Endothelial cell of umbilical vein (primary cell): ENCODE measurements around the gene ZNF618. TPM values are rescaled to one million over a fixed set of nuclear protein-coding genes. Genes with fewer than 3 reads are reported as not detected.

Experiments
- BruUV-seq: library from RNA; stranded (reverse); fragments of 400-500 nt; replicated peaks from 2 replicates; lab custom pipeline; 2021; lab: Mats Ljungman, UMichigan
- CTCF ChIA-PET: fragments of 300-600, 350-600 bp; sonication (Branson Sonifier 250); formaldehyde crosslinking; loops from one replicate; lab custom pipeline; 2021; ENCODE audit warnings: antibody characterized with exemption, inconsistent platforms; lab: Charles Lee
- POLR2A ChIA-PET: fragments of 300-600, 350-600 bp; sonication (Branson Sonifier 250); formaldehyde crosslinking; loops from one replicate; lab custom pipeline; 2021; ENCODE audit warnings: antibody characterized with exemption, inconsistent platforms; lab: Charles Lee
- DNase-seq: peaks from one replicate; pipeline ENCODE4 v3.0.0-alpha.2; 2011; ENCODE audit warnings: low read depth, low spot score
- FAIRE-seq: peaks from 2 replicates; lab custom pipeline; 2011; peaks lifted over from hg19 to GRCh38; lab: Jason Lieb, UNC
- H2AFZ ChIP-seq: 2 replicates; pipeline ENCODE4 v1.6.0; 2012; ENCODE audit warnings: low read depth, low read length, control low read depth, inconsistent platforms
- H3K27ac ChIP-seq: 2 replicates; pipeline ENCODE4 v1.5.1; 2011; ENCODE audit warnings: low read depth, mild to moderate bottlenecking, control low read depth, low read length, moderate library complexity; ENCODE audit not compliant: insufficient read depth
- H3K27me3 ChIP-seq, 2 experiments: 2 replicates each; pipeline versions ENCODE4 v1.6.0 to v1.6.1; 2011; ENCODE audit warnings: low read length in 2 of 2, mixed read lengths in 1 of 2; ENCODE audit not compliant: control insufficient read depth in 2 of 2, insufficient read depth in 2 of 2
- H3K36me3 ChIP-seq, 2 experiments: 2 replicates in 1 of 2; 3 replicates in 1 of 2; pipeline ENCODE4 v1.5.1; 2011; ENCODE audit warnings: low read length in 2 of 2, mild to moderate bottlenecking in 1 of 2, moderate library complexity in 1 of 2; ENCODE audit not compliant: control insufficient read depth in 2 of 2, insufficient read depth in 2 of 2; ENCODE audit errors: extremely low read depth in 1 of 2
- H3K4me1 ChIP-seq: 3 replicates; pipeline ENCODE4 v1.5.1; 2011; ENCODE audit warnings: mild to moderate bottlenecking, low read length; ENCODE audit not compliant: control insufficient read depth, insufficient read depth; ENCODE audit errors: extremely low read depth
- H3K4me2 ChIP-seq: 2 replicates; pipeline ENCODE4 v1.6.1; 2011; ENCODE audit warnings: low read length, control low read depth, mixed read lengths; ENCODE audit not compliant: insufficient read depth
- H3K4me3 ChIP-seq, 3 experiments: fragments of 200-600 bp in 1 of 3; sonication (generic), shearing (Covaris generic) in 1 of 3; replicated peaks in 1 of 3; 2 replicates each; pipeline ENCODE4 v1.5.1; 2011 to 2016; ENCODE audit warnings: control low read depth in 3 of 3, low read length in 3 of 3, mild to moderate bottlenecking in 2 of 3, inconsistent platforms in 1 of 3, low read depth in 1 of 3, moderate library complexity in 1 of 3; ENCODE audit not compliant: insufficient read depth in 1 of 3
- H3K79me2 ChIP-seq: 2 replicates; pipeline ENCODE4 v1.6.0; 2012; ENCODE audit warnings: low read length, inconsistent platforms; ENCODE audit not compliant: control insufficient read depth, insufficient read depth
- H3K9ac ChIP-seq: replicated peaks from 2 replicates; pipeline ENCODE3; 2011; ENCODE audit warnings: low read length, control low read depth; ENCODE audit not compliant: insufficient read depth; ENCODE audit errors: extremely low read depth
- H3K9me1 ChIP-seq: replicated peaks from 3 replicates; pipeline ENCODE4 v1.6.0; 2011; ENCODE audit warnings: mild to moderate bottlenecking, low read length; ENCODE audit not compliant: control insufficient read depth, insufficient read depth; ENCODE audit errors: extremely low read depth
- H3K9me3 ChIP-seq: replicated peaks from 2 replicates; pipeline ENCODE4 v1.5.1; 2012; ENCODE audit warnings: low read length, inconsistent platforms; ENCODE audit not compliant: control insufficient read depth, insufficient read depth
- H4K20me1 ChIP-seq: replicated peaks from 2 replicates; pipeline ENCODE3; 2011; ENCODE audit warnings: mild to moderate bottlenecking, low read length; ENCODE audit not compliant: control insufficient read depth, insufficient read depth; ENCODE audit errors: extremely low read depth
- EZH2 ChIP-seq: IDR thresholded peaks from 2 replicates; pipeline ENCODE4 v1.6.1; 2012; ENCODE audit warnings: borderline replicate concordance, low read depth, mild to moderate bottlenecking, moderate library complexity, low read length, inconsistent platforms; ENCODE audit not compliant: severe bottlenecking
- FOS ChIP-seq: IDR thresholded peaks from 2 replicates; pipeline ENCODE4 v1.6.1; 2011; ENCODE audit warnings: mild to moderate bottlenecking, low read length, moderate library complexity, borderline replicate concordance; ENCODE audit not compliant: insufficient read depth
- GATA2 ChIP-seq: IDR thresholded peaks from 2 replicates; pipeline ENCODE4 v1.7.0; 2011; ENCODE audit warnings: low read depth, mild to moderate bottlenecking, moderate library complexity, mixed read lengths, low read length; ENCODE audit not compliant: insufficient read length, insufficient read depth
- JUN ChIP-seq: IDR thresholded peaks from 2 replicates; pipeline ENCODE4 v1.6.1; 2011; ENCODE audit warnings: borderline replicate concordance, low read depth; ENCODE audit not compliant: insufficient read length, insufficient read depth
- MAX ChIP-seq: IDR thresholded peaks from 2 replicates; pipeline ENCODE4 v1.6.1; 2011; ENCODE audit not compliant: insufficient read depth, insufficient read length
- MYC ChIP-seq: IDR thresholded peaks from one replicate; pipeline ENCODE4 v1.6.1; 2011; ENCODE audit warnings: mild to moderate bottlenecking, low read depth, low read length
- POLR2A ChIP-seq: IDR thresholded peaks from 2 replicates; pipeline ENCODE4 v1.6.1; 2012; ENCODE audit warnings: low read depth, mild to moderate bottlenecking, control low read depth, low read length
- POLR2AphosphoS5 ChIP-seq: IDR thresholded peaks from 2 replicates; pipeline ENCODE4 v1.6.1; 2012; ENCODE audit warnings: low read depth, mild to moderate bottlenecking, control low read depth, low read length, moderate library complexity; ENCODE audit not compliant: insufficient read depth
- dilution Hi-C: fragments of 300-500 bp; cut with MboI; formaldehyde crosslinking; loops from one replicate; pipeline ENCODE4 v1.15.0; 2019; ENCODE audit warnings: low sequenced_read_pairs; ENCODE audit not compliant: extremely low pct_ligation_motif_present
- intact Hi-C: fragments of 100-400 bp; cut with micrococcal nuclease; formaldehyde crosslinking; loops from one replicate; pipeline ENCODE4 v1.10.0; 2022
- polyA plus RNA-seq, 4 experiments: library from polyadenylated mRNA; depleted of rRNA in 3 of 4; stranded (reverse) in 3 of 4; unstranded in 1 of 4; fragments of >200 nt; gene quantifications; 2 replicates each; pipeline versions ENCODE4 v1.2.1 to v1.2.3, GENCODE V29; 2011 to 2012; ENCODE audit warnings: missing spikeins in 1 of 4
- total RNA-seq: library from RNA; stranded (reverse); gene quantifications from 2 replicates; pipeline ENCODE4 v1.2.3, GENCODE V29; 2021
- TF ChIP-seq, protein P1 (sequence below), 2 donors: IDR thresholded peaks; 1 replicate in 1 of 2; 2 replicates in 1 of 2; pipeline ENCODE4 v1.5.1; 2011; ENCODE audit warnings: low read length in 2 of 2, mild to moderate bottlenecking in 2 of 2, moderate library complexity in 2 of 2, control low read depth in 1 of 2, inconsistent platforms in 1 of 2, low read depth in 1 of 2; ENCODE audit not compliant: insufficient read depth in 1 of 2; ENCODE audit errors: extremely low read depth in 1 of 2

The ZNF618 gene
- total and polyA plus RNA-seq, 2 donors (not counting 3 experiments of a cell fraction or from before 2014, with no cell fraction given) = 22.6 to 80.3 TPM

GRCh38 chr9:113851359-113851758 is 24.8 kb upstream of the ZNF618 start:
- DNase-seq (no peak), FAIRE-seq (no peak)
- no peak overlapping the region for H3K4me3 ChIP-seq
- H4K20me1 ChIP-seq = no peaks in the 10 kb centered on the region
- no peaks in the 10 kb centered on the region for H3K9me3 ChIP-seq
- no peak overlapping the region for H3K4me2 ChIP-seq
- H2AFZ ChIP-seq = no peak overlapping the region
- CTCF ChIA-PET = interaction anchor here (0.8 to 1.7 kb wide), 2 partner anchors 8 to 12 kb away, joined by 3 to 5 read pairs; no protein-coding TSS in a partner anchor
- H3K79me2 ChIP-seq = no peaks in the 10 kb centered on the region
- dilution Hi-C loops = no loop called here
- no peaks in the 10 kb centered on the region for H3K36me3 ChIP-seq
- H3K9me1 ChIP-seq = no peaks in the 10 kb centered on the region
- POLR2A ChIA-PET = no interaction called here
- H3K27ac ChIP-seq = no peak overlapping the region
- H3K9ac ChIP-seq = no peak overlapping the region
- intact Hi-C loops = no loop called here
- no TSS peak for BruUV-seq
- TF ChIP-seq MYC = no peak
- TF ChIP-seq GATA2 = no peak
- no peak for TF ChIP-seq POLR2AphosphoS5
- TF ChIP-seq MAX = no peak
- no peak for TF ChIP-seq EZH2
- no peak for TF ChIP-seq POLR2A
- TF ChIP-seq FOS = no peak
- TF ChIP-seq JUN = no peak
- TF ChIP-seq, protein P1, sequence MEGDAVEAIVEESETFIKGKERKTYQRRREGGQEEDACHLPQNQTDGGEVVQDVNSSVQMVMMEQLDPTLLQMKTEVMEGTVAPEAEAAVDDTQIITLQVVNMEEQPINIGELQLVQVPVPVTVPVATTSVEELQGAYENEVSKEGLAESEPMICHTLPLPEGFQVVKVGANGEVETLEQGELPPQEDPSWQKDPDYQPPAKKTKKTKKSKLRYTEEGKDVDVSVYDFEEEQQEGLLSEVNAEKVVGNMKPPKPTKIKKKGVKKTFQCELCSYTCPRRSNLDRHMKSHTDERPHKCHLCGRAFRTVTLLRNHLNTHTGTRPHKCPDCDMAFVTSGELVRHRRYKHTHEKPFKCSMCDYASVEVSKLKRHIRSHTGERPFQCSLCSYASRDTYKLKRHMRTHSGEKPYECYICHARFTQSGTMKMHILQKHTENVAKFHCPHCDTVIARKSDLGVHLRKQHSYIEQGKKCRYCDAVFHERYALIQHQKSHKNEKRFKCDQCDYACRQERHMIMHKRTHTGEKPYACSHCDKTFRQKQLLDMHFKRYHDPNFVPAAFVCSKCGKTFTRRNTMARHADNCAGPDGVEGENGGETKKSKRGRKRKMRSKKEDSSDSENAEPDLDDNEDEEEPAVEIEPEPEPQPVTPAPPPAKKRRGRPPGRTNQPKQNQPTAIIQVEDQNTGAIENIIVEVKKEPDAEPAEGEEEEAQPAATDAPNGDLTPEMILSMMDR (IDR thresholded peaks at IDR 0.05; ENCODE audit: extremely low read depth in 1 of 2, insufficient read depth in 1 of 2, low read depth in 1 of 2, low read length in 2 of 2) = no peak
- H3K4me1 ChIP-seq = no peaks in the 10 kb centered on the region
- H3K27me3 ChIP-seq = peaks cover 0 to 1% of the 10 kb centered on the region in 2 experiments
